NK-92 treated with Interleukin-12 subunit alpha and Interleukin-12 subunit beta, amount 100 ng/mL, for 24 hours (cell line): Measurements from ENCODE around the gene PLXNB3.

Experiments used
- DNase-seq: peaks from one replicate; lab custom pipeline; 2025; lab: John Stamatoyannopoulos, UW

Gene PLXNB3

DNA sequence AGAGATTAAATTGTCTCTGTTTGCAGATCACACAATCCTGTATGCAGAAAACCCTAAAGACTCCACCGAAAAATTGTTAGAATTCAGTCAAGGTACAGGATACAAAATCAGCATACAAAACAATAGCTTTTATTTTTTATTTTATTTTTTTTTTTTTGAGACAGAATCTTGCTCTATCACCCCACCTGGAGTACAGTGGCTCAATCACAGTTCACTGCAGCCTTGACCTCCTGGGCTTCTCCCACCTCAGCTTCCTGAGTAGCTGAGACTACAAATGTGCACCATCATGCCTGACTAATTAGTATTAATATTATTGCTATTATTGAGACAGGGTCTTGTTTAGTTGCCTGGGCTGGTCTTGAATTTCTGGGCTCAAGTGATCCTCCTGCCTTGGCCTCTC lies 8.9 kb upstream of the PLXNB3 start:
- no peak for DNase-seq

- no peak for DNase-seq
Observed at GRCh38 chrX:153761863-153762262, 2.2 kb upstream of the PLXNB3 start.

DNA sequence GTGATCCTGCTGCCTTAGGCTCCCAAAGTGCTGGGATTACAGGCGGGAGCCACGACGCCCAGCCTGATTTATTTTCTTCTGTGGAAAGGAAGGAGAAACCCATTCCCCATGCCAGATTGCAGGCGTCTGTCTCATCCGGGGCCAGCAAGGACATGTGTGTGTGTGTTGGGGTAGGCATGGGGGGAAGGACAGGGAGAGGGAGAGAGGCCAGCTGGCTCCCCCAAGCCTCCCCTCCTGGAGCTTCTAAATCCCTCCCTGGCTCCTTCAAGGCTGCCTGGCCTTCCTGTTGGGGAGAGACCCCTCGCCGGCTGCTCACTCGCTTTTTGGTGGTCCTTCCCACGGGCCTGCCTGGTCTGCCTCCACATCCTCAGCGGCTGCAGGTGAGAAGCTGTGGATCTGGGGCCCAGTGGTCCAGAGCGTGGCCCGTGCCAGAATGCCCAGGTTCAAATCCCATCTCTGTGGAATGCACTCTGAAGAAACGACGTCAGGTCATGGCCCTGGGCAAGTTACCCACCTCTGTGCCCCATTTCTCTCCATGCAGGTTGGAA lies 1.3 kb upstream of the PLXNB3 start:
- DNase-seq, result no peak

DNA sequence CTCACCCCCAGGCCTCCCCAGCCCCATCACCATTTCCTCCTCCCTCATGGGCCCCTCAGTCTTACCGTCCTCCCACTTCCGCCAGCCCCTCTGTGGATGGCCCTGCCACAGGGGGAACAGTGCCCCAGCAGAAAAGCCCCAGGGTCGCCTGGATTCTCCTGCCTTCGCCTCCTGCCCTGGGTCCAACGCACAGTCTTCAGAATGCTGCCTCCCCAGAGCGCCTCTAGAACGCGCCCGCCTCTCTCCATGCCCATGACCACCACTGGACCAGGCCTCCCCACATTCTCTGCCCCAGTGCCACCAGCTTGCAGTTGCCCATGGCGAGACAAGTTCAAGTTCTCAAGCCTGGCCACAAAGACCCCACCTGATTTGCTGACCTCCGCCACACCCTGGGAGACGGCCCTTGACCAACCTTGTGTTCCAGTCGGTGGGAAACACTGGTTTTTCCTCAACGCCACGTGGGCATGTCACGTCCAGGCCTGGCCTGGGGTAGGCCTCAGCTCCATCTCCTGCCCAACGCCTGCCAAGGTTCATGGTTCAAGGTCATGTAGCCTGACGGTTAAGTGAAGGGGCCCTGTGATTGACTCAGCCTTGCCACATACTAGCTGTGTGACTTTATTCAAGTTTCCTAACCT lies 634 bp upstream of the PLXNB3 start:
- DNase-seq, result no peak

- DNase-seq, result no peak
Observed at GRCh38 chrX:153764786-153765137, 713 bp downstream of the PLXNB3 start.

- no peak for DNase-seq
Observed at GRCh38 chrX:153765138-153766079, 1.4 kb downstream of the PLXNB3 start.

DNA sequence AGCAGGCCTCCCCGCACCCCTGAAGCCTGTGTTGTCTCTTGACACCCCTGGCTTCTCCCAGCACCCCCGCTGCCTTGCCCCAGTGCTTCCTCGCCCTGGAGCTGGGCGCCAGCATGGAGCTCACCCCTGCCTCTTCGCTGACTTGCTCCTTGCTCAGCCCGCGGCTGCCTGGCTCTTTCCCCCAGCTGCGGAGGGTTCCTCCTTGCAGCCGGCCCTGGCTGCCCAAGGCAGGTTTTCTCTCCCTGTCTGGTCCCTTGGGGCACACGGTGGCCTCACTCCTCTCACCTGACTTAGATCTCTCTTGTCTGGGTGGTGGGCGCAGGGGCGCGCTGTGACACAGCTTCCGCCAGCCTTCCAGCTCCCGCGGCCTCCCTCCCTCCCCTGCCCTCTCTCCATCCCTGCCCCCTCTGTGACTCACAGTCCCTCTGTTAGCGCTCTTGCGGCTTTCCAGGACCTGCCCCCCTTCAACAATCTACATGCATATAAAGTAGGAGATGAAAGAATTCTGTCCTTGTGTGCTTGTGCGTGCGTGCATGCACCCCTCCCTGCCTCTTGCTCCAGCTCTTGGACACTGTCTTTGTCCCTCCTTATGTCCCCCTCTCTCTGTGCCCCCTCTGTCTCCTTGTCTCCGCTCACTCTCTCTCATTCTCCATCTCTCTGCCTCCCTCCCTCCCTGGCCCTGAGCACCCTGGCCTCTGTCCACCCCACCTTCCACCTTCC lies 2.2 kb downstream of the PLXNB3 start:
- no peak for DNase-seq

DNA sequence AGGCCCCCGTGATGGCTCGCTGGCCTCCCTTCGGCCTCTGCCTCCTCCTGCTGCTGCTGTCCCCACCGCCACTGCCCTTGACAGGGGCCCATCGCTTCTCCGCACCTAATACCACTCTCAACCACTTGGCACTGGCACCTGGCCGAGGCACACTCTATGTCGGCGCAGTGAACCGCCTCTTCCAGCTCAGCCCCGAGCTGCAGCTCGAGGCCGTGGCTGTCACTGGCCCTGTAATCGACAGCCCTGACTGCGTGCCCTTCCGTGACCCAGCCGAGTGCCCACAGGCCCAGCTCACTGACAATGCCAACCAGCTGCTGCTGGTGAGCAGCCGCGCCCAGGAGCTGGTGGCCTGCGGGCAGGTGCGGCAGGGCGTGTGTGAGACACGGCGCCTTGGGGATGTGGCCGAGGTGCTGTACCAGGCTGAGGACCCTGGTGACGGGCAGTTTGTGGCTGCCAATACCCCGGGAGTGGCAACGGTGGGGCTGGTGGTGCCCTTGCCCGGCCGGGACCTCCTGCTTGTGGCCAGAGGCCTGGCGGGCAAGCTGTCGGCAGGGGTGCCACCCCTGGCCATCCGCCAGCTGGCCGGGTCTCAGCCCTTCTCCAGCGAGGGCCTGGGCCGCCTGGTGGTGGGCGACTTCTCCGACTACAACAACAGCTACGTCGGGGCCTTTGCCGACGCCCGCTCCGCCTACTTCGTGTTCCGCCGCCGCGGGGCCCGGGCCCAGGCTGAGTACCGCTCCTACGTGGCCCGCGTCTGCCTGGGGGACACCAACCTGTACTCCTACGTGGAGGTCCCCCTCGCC lies 3.0 kb downstream of the PLXNB3 start:
- DNase-seq, result no peak

DNA sequence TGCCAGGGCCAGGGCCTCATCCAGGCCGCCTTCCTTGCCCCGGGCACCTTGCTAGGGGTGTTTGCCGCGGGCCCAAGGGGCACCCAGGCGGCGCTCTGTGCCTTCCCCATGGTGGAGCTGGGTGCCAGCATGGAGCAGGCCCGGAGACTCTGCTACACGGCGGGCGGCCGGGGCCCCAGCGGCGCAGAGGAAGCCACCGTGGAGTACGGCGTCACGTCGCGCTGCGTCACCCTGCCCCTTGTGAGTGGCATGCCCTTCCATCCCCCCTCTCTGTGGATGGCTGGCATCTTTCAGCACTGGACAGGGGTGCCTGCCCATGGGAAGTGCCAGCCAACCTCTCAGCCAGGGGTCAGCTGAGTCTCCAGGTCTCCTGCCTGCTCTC lies 3.6 kb downstream of the PLXNB3 start:
- no peak for DNase-seq

DNA sequence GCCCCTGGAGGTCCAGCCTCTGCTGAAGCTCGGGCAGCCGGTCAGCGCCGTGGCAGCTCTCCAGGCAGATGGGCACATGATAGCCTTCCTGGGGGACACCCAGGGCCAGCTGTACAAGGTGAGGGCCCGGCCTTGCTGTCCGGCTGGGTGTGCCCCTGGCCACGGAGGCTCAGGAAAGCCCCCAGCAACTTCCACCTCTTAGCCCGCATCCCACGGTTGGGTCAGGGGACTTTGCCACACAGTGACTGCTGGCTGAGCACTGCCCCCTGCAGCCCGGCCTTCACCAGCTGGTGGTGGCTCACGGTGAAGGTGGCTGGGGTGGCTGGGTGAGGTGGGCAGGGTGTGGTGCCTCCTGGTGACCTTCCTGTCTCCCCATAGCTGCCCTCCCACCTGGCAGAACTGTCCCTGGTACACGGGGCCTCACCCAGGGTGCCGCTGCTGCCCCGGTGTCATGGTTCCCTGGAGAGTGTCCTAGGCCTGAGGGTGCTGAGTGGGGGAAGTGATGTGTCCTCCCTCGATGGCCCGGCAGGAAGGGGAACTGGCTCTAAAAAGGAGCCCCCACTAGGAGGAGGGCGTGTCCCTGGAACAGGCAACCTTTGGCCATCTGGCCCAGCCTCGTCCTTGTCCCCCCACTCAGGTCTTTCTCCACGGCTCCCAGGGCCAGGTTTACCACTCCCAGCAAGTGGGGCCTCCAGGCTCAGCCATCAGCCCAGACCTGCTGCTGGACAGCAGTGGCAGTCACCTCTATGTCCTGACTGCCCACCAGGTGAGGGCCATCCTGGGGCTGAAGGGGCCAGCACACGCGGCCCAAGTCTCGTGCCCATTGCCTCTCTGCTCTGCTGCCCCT lies 4.5 kb downstream of the PLXNB3 start:
- no peak for DNase-seq

GRCh38 chrX:153769158-153769864 lies 5.3 kb downstream of the PLXNB3 start:
- no peak for DNase-seq

GRCh38 chrX:153769865-153770600 lies 6.0 kb downstream of the PLXNB3 start:
- no peak for DNase-seq

- no peak for DNase-seq
Observed at GRCh38 chrX:153770601-153771414, 6.8 kb downstream of the PLXNB3 start.

- DNase-seq, result no peak
Observed at GRCh38 chrX:153771415-153772315, 7.6 kb downstream of the PLXNB3 start.

GRCh38 chrX:153772316-153773217 lies 8.5 kb downstream of the PLXNB3 start:
- no peak for DNase-seq

GRCh38 chrX:153773218-153773611 lies 9.2 kb downstream of the PLXNB3 start:
- DNase-seq, result no peak
